ENCODE results near the gene TNFRSF19.

The TNFRSF19 gene

GRCh38 chr13:23644126-23644419, 73.9 kb downstream of the TNFRSF19 start:
- Histone ChIP-seq H3K4me3 (ENCODE audit: low read depth, low read length, poor library complexity, severe bottlenecking) (no peak overlapping the region), H2AFZ (ENCODE audit: low read length) (no peak overlapping the region), H3K27ac (ENCODE audit: low read depth, low read length, poor library complexity, severe bottlenecking) (no peak overlapping the region)

GRCh38 chr13:23644527-23645138, 74.4 kb downstream of the TNFRSF19 start:
- Histone ChIP-seq H3K9ac (ENCODE audit: low read length) (no peak overlapping the region), H3K4me1 (ENCODE audit: insufficient read depth, low read length, severe bottlenecking) (no peaks in the 10 kb centered on the region), H3F3A (ENCODE audit: insufficient read depth, low read length) (no peaks in the 10 kb centered on the region), H3K27me3 (ENCODE audit: insufficient read depth, low read length) (no peaks in the 10 kb centered on the region), H3K9me2 (ENCODE audit: low read depth, low read length) (no peaks in the 10 kb centered on the region), H3K4me3 (ENCODE audit: low read depth, low read length, poor library complexity, severe bottlenecking) (no peak overlapping the region), H3K36me3 (ENCODE audit: insufficient read depth, low read length) (no peaks in the 10 kb centered on the region), H3K27ac (ENCODE audit: low read depth, low read length, poor library complexity, severe bottlenecking) (no peak overlapping the region), H3K79me2 (ENCODE audit: insufficient read depth, low read length) (no peaks in the 10 kb centered on the region), H4K20me1 (ENCODE audit: insufficient read depth, low read length) (no peaks in the 10 kb centered on the region), H3K4me2 (ENCODE audit: low read length) (no peak overlapping the region), H3K9me3 (ENCODE audit: low read length) (no peaks in the 10 kb centered on the region), H2AFZ (ENCODE audit: low read length) (no peak overlapping the region)
- TF ChIP-seq EZH2 (IDR thresholded peaks at IDR 0.05; ENCODE audit: borderline replicate concordance, low read length), result no peak
- no peak for TF ChIP-seq CTCF (IDR thresholded peaks at IDR 0.05; ENCODE audit: low read length)

More at GRCh38 chr13:23644126-23644419, 73.9 kb downstream of the TNFRSF19 start:
- H3K9me2 ChIP-seq (ENCODE audit: low read depth, low read length), result no peaks in the 10 kb centered on the region
- no peaks in the 10 kb centered on the region for H3K9me3 ChIP-seq (ENCODE audit: low read length)
- no peak for TF ChIP-seq EZH2 (IDR thresholded peaks at IDR 0.05; ENCODE audit: borderline replicate concordance, low read length)
- no peak for TF ChIP-seq CTCF (IDR thresholded peaks at IDR 0.05; ENCODE audit: low read length)
- H3K79me2 ChIP-seq (ENCODE audit: insufficient read depth, low read length), result no peaks in the 10 kb centered on the region
- H4K20me1 ChIP-seq (ENCODE audit: insufficient read depth, low read length), result no peaks in the 10 kb centered on the region
- no peak overlapping the region for H3K4me2 ChIP-seq (ENCODE audit: low read length)
- H3F3A ChIP-seq (ENCODE audit: insufficient read depth, low read length), result no peaks in the 10 kb centered on the region
- H3K9ac ChIP-seq (ENCODE audit: low read length), result no peak overlapping the region
- no peaks in the 10 kb centered on the region for H3K36me3 ChIP-seq (ENCODE audit: insufficient read depth, low read length)
- no peaks in the 10 kb centered on the region for H3K4me1 ChIP-seq (ENCODE audit: insufficient read depth, low read length, severe bottlenecking)
- no peaks in the 10 kb centered on the region for H3K27me3 ChIP-seq (ENCODE audit: insufficient read depth, low read length)

GRCh38 chr13:23645851-23646250, 75.6 kb downstream of the TNFRSF19 start:
- Histone ChIP-seq H4K20me1 (ENCODE audit: insufficient read depth, low read length) (no peaks in the 10 kb centered on the region), H3K4me1 (ENCODE audit: insufficient read depth, low read length, severe bottlenecking) (no peaks in the 10 kb centered on the region), H3K9ac (ENCODE audit: low read length) (no peak overlapping the region)

More at GRCh38 chr13:23645851-23646250, 75.6 kb downstream of the TNFRSF19 start:
- H3K9me3 ChIP-seq (ENCODE audit: low read length), result no peaks in the 10 kb centered on the region
- H3K79me2 ChIP-seq (ENCODE audit: insufficient read depth, low read length), result no peaks in the 10 kb centered on the region
- no peak overlapping the region for H3K27ac ChIP-seq (ENCODE audit: low read depth, low read length, poor library complexity, severe bottlenecking)
- H3K36me3 ChIP-seq (ENCODE audit: insufficient read depth, low read length), result no peaks in the 10 kb centered on the region
- no peak overlapping the region for H2AFZ ChIP-seq (ENCODE audit: low read length)
- H3K9me2 ChIP-seq (ENCODE audit: low read depth, low read length), result no peaks in the 10 kb centered on the region
- no peak overlapping the region for H3K4me2 ChIP-seq (ENCODE audit: low read length)
- no peak for TF ChIP-seq EZH2 (IDR thresholded peaks at IDR 0.05; ENCODE audit: borderline replicate concordance, low read length)
- no peak for TF ChIP-seq CTCF (IDR thresholded peaks at IDR 0.05; ENCODE audit: low read length)
- H3K27me3 ChIP-seq (ENCODE audit: insufficient read depth, low read length), result no peaks in the 10 kb centered on the region
- no peaks in the 10 kb centered on the region for H3F3A ChIP-seq (ENCODE audit: insufficient read depth, low read length)
- no peak overlapping the region for H3K4me3 ChIP-seq (ENCODE audit: low read depth, low read length, poor library complexity, severe bottlenecking)
